ENCODE results near the gene SMURF2.
A peak's percentile ranks its signal among the peaks of the same experiment; 100 is the strongest.
"Not testable (repeated sequence)": the region's sequence is repeated elsewhere in the genome, so short reads cannot be mapped to it uniquely, and the experiment has no call there.

The SMURF2 gene

DNA sequence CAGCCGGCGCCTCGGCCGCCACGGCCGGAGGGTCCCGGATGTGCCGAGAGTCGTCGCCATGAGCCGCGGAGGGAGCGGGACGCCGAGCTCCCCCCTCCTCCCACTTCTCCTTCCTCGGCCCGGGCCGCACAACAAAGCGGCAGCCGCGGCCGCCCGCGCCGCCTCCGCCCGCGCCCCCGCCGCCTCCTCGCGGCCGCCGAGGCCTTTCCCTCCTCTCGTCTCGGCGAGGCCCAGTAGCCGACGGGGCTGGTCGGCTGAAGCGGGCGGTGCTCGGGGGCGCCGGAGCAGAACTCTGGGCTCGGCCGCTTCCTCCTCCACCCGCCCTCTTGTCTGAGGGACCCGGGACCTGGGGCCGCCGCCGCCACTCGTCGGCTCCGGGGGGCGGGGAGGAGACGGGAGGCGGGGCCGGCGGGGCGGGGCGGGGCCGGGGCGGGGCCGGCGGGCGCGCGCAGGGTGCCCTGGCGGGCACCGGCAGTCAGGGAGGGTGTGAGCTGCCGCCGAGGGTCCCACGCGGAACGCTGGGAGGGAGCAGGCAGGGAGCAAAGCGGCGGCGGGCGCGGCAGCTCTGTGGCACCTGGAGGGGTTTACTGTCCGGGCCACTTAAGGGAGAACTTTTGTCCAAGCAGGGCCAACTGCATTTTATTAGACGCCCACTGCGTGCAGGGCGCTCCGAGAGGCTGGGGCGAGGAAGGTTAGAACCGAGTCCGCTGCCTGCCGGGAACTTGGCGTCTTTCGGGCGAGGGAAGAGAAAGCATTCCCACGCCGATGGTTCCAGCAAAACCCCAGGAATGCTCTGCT, at the start of gene SMURF2:
TSS of gene SMURF2 (minus strand) at position 332 of the 798 bp plus-strand sequence. CDS start 427 bp downstream, outside the sequence.
- peak in 1 of 2 experiments; percentile 67 for DNase-seq

DNA sequence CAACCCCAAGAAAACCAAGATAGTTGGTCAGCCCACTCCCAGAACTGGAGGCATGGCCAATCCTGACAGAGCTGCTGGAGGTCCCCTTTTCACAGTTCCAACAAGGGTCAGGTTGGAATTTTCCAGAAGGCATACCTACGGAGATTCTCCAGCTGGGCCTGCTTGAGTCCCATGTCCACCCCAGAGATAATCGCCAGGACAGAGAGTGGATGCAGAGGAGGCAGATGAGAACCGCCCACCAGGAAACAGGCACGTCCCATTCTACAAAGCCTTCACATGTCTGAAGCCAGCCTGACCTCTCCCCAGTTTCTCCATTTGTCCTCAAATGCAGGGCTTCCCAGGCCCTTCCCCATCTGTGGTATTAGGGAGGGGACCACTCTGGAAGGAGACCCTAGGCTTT, 47.4 kb upstream of the SMURF2 start:
- no peak for DNase-seq

DNA sequence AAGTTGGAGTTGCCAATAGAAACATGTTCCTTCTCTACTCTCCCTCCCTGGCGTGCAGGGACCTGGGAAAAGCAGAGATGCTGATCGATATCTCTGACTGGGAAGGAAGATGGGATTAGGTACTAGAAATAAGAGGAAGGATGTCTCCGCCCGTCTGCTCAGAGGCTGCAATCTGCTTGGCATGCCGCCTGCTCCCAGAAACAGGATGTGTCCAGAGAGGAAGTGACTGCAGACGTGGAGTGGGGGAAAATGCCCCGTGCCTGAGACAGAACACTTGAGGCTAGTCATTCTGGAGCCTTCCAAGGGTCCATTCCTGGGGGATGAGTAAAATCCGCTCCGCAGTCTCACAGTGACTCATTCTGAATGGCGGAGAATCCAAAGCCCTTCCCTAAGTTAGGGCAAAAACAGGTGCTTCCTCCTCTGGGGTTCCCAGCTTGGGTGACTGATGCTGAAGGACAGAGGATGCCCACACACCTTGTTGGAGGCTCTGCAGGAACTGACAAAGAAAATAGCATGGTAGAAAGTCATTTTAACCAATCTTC, 45.0 kb upstream of the SMURF2 start:
- DNase-seq = peak; percentile 97 to 98

DNA sequence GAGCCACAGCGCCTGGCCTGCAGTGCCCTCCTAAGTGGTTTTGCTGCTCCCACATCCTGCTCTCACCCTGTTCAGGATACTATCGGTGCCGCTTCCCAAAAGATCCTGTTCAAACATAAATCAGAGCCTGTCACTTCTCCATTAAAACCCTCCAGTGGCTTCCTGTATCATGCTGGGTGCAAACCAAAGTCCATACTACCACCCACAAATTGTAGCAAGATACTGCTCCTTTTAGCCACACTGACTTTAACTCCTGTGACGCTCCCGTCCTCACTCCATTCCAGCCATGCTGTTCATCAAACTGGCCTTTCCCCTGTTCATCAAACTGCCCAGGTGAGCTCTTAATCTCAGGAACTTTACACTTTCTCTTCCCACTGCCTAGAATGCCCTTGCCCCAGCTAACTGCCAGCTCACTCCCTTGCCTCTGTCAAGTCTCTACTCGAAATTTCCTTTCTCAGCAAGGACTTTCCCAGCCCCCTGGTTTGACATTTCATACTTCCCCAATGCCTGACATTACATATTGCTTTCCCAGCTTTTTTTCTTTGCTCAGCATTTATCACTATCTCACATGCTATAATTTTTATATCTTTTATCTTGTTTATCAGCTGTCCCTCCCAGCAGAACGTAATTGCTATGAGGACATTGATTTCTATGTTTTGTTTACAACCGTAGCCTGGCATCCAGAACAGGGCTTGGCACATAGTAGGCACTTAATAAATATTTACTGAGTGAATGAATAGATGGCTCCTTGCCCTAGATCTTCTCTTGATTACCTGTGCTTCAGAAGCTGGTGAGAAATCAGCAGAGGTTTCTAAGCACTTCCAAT, 44.3 kb upstream of the SMURF2 start:
- DNase-seq = peak in 1 of 2 experiments; percentile 52

DNA sequence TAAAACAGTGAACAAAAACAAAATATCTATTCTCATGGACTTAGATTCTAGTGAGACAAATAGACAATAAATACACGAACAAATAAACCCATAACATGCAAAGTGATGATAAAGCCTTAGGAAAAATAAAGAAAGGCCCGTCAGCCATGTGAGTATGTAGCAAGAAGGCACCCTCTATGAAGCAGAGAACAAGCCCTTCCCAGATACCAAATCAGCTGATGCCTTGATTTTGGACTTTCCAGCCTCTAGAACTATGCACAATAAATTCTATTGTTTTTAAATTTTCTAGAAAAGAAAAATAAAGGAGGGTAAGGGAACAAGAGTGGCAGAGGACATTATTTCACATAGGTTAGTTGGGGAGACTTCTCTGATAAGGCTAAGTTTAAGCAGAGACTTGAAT, 40.7 kb upstream of the SMURF2 start:
- no peak for DNase-seq

DNA sequence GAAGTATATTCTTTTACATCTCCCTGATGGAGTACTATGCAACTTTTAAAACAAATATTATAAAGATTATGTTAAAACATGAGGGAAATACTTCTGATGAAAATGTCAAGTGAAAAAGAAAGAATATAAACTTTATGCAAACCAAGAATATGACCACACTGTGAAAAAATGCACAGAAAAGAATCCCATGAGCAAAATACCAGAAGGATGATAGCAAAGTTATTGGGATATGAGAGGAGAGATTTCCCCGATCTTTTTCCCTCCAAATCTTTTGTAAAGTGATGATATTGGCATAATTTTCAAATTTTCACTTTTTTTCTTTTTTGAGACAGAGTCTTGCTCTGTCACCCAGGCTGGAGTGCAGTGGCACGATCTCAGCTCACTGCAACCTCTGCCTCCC, 36.6 kb upstream of the SMURF2 start:
- no peak for DNase-seq

DNA sequence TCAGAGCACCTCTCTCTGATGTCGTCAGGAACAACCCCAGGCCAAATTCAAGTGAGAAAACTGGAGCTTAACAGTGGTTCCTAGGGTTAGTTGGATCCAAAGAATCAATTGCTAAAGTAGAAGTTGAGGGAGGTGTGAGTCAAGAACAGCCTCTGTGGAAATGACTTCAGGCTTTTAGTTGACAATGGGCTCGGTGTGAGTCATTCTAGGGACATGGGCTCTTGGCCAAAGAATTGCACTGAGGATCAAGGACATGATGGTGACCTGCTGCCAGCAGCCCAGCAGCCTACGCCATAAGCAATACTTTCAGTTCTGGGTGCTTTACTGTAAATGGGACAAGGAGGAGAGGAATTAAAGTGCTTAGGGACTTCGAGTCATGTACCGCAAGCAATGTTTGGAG, 32.1 kb upstream of the SMURF2 start:
- DNase-seq = peak; percentile 44 to 66

GRCh38 chr17:64692187-64692586, 30.1 kb upstream of the SMURF2 start:
- no peak for DNase-seq

GRCh38 chr17:64689106-64689505, 27.0 kb upstream of the SMURF2 start:
- no peak for DNase-seq

GRCh38 chr17:64688481-64688880, 26.4 kb upstream of the SMURF2 start:
- DNase-seq = no peak

DNA sequence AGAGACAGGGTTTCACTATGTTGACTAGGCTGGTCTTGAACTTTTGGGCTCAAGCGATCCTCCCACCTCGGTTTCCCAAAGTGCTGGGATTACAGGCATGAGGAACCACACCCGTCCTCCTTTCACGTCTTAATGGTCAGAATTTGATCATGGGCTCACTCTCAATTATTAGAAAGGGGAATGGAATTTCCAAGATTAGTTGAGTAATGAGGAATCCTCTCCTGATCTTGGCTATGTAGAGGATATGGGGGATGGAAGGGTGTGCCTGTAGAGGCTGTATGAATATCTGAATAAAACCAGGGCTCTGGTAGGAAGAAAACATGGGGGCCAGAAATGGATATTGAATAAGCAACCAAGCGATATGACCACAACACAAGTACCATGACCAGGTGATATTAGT, 25.9 kb upstream of the SMURF2 start:
- no peak for DNase-seq

DNA sequence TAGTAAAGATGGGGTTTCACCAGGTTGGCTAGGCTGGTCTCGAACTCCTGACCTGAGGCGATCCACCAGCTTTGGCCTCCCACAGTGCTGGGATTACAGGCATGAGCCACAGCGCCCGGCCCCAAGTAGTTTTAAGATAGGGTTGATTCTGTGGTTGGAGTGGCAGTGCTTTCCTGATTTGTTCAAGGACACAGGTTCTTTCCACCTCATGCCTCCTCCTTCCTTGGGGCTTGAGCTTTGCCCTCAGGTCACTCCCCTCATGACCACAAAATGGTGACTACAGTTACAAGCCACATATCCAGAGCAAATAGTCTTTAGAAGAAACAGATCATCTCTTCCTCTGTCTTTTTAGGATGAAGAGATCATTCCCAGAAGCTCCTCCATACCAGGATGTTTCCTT, 25.3 kb upstream of the SMURF2 start:
- DNase-seq = no peak

GRCh38 chr17:64686705-64687104, 24.6 kb upstream of the SMURF2 start:
- no peak for DNase-seq

DNA sequence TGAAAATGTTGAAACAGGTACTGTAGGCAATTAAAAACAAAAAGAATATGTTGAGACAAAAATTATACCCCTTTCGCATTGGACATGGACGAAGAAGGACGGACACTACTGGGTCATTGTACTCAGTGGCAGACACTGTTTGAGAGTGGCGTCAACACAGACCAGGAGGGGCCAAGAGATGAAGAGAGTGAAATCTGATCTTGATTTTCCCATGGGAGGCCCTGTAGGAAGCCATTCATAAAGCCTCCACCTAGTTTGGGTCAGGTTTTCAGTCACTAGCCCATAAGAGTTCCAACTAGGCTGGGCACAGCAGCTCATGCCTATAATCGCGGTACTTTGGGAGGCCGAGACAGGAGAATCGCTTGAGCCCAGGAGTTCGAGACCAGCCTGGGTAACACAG, 23.6 kb upstream of the SMURF2 start:
- DNase-seq = no peak

DNA sequence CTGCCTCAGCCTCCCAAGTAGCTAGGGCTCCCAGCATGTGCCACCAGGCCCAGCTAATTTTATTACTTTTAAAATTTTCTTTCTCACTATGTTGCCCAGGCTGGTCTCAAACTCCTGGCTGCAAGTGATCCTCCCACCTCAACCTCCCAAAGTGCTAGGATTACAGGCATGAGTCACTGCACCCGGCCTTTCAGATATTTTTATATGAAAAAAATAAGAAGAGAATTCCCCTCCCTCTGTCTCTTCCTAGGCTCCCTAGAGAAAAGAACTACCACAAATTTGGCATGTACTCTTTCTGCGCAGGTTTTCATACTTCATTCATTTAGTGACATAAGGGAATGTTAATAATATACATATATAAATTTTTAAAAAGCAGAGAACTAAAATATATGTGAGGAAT, 21.7 kb upstream of the SMURF2 start:
- no peak for DNase-seq

- DNase-seq = peak in 1 of 2 experiments; percentile 66
These were observed 20.4 kb upstream of the SMURF2 start for GRCh38 chr17:64682261-64683181.

DNA sequence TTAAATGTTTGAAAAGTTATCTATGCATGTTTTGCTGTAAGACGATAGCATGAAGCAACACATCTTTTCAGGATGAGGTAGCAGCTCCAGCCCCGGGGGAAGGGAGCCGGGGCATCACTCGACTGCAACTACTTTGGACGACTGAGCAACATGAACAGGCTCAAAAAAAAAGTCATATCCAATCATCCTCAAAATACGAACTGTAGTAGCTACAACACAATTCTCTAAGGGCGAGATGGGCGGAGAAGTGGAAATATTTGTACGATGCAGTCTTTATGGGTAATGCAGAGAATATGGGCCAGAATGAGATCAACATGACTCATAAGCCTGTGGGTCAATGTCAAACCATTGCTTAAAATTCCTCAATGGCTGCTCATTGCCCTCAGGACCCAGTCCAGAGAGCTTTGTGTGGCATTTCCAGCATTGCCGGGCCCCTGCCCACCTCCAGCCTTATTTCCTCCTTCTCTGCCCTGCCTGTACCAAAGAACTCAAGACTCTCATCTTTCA, 17.7 kb upstream of the SMURF2 start:
- peak; percentile 76 to 88 for DNase-seq

DNA sequence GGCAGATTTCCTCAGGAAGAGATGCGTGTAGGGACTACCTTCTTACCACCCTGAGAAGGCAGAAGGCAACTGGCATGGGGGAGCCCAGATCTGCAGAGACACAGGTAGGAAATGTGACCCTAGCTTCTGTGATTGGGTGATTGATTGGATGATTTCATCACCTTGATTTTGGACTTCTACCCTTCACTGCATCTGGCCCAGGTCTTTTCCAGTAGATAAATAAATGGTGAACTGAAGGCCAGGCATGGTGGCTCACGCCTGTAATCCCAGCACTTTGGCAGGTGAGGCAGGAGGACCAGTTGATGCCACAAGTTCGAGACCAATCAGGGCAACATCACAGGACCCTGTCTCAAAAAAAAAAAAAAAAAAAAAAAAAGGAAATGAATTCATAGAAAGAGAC, 14.7 kb upstream of the SMURF2 start:
- no peak for DNase-seq

DNA sequence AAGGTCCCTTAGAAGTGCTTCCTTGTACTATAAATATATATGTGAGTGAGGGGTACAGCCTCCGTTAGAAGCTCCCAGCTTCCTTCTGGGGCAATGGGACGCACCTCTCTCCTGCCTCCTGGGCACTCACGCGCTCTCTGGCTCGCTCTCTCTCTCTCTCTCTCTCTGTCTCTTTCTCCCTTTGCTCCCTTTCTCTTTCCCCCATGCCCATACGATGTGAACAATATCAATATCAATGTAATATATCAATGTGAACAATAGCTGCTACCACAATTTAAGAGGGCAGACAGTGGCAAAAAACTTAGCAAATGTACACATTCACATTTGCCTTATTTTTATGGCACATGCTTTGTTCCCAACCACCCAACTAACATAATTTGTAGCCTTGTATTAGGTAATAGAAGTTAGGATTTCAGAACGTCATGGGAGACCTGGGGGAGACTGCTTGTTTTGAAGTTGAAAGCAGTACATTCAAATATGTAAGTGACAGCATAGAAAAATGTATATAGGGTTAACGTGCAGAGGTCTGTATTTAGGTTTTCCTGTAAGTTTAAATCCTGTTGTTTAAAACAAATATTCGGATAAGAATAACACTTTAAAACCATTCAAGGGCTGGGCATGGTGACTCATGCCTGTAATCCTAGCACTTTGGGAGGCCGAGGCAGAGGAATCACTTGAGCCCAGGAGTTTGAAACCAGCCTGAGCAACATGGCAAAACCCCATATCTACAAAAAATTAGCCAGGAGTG, 8.9 kb upstream of the SMURF2 start:
- DNase-seq = not testable (repeated sequence)

- peak in 1 of 2 experiments; percentile 81 for DNase-seq
These were observed 6.0 kb upstream of the SMURF2 start for GRCh38 chr17:64667807-64668721.

All from SW 1271 (cell line).